ENCODE data around the gene NFATC3. TPM values are rescaled to one million over a fixed set of nuclear protein-coding genes. Genes with fewer than 3 reads are reported as not detected.
A peak's percentile ranks its signal among the peaks of the same experiment; 100 is the strongest.

The NFATC3 gene
- total RNA-seq, 2 donors from 2014 or later = 24.5 to 45.0 TPM

DNA sequence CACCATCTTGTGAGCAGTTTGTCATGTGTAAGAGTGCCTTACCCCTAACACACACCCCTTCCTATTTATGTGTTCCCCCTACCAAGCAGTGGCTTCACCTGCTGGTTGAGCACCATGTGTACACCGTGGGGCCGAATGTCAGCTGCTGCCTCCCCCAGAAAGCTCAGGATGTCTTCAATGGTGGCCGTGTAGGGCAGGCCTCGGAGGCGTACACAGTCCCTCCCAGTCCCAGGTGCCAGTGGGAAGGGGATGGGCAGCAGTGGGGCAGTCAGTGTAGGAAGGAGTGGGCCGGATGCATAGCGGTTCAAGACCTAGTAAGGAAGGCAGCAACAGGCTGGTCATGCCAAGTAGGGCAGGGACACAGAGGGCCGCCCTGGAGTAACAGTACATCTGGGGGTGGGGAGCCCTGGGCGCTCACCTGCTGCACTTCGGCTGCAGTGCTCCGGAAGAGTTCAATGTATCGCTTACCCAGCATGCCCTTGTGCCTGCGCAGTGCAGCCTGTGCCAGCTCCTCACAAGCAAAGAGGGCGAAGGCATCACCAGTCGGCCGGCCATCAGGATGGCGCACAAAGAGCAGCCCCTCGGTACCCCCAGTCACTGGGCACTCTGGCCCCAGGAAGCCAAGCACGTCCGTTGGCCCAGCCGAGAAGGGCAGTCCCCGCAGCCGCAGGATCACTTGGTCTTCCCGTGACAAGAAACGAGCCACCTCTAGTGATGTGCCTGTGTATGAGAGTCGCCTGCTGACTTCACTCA is 146.4 kb downstream of the NFATC3 start:
- DNase-seq (ENCODE audit: low spot score) = no peak
- no peak overlapping the region for H3K4me3 ChIP-seq
- no peaks in the 10 kb centered on the region for H3K27me3 ChIP-seq
- H3K36me3 ChIP-seq = no peaks in the 10 kb centered on the region
- TF ChIP-seq, protein P1, sequence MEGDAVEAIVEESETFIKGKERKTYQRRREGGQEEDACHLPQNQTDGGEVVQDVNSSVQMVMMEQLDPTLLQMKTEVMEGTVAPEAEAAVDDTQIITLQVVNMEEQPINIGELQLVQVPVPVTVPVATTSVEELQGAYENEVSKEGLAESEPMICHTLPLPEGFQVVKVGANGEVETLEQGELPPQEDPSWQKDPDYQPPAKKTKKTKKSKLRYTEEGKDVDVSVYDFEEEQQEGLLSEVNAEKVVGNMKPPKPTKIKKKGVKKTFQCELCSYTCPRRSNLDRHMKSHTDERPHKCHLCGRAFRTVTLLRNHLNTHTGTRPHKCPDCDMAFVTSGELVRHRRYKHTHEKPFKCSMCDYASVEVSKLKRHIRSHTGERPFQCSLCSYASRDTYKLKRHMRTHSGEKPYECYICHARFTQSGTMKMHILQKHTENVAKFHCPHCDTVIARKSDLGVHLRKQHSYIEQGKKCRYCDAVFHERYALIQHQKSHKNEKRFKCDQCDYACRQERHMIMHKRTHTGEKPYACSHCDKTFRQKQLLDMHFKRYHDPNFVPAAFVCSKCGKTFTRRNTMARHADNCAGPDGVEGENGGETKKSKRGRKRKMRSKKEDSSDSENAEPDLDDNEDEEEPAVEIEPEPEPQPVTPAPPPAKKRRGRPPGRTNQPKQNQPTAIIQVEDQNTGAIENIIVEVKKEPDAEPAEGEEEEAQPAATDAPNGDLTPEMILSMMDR (IDR thresholded peaks at IDR 0.05) = no peak
- peaks cover 0 to 48% of the 10 kb centered on the region in 2 donors for H3K4me1 ChIP-seq
- no peak overlapping the region for H3K27ac ChIP-seq
- no peaks in the 10 kb centered on the region for H3K9me3 ChIP-seq

DNA sequence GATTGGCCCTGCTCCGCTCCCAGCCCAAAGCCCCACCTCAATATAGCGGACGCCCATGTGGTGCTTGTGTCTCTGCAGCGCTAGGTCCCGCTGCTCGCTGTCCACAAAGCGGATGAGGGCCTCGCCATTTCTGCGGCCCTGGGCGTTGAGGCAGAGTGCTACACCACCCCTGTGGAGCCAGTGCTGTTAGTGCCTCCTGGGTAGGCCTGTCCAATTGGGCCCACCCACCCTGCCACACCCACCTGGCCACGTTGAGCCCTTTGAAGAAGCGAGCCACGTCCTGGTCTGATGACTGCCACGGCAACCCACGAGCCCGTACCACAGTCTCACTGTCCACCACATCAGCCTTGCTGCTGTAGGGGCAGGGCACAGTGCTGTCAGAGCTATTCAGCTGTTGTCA is 147.2 kb downstream of the NFATC3 start:
- no peaks in the 10 kb centered on the region for H3K27me3 ChIP-seq
- no peak for DNase-seq (ENCODE audit: low spot score)
- H3K27ac ChIP-seq = no peak overlapping the region
- no peaks in the 10 kb centered on the region for H3K9me3 ChIP-seq
- H3K4me1 ChIP-seq = peaks cover 0 to 49% of the 10 kb centered on the region in 2 donors
- H3K4me3 ChIP-seq = no peak overlapping the region
- no peaks in the 10 kb centered on the region for H3K36me3 ChIP-seq
- TF ChIP-seq, protein P1 (IDR thresholded peaks at IDR 0.05) = no peak

DNA sequence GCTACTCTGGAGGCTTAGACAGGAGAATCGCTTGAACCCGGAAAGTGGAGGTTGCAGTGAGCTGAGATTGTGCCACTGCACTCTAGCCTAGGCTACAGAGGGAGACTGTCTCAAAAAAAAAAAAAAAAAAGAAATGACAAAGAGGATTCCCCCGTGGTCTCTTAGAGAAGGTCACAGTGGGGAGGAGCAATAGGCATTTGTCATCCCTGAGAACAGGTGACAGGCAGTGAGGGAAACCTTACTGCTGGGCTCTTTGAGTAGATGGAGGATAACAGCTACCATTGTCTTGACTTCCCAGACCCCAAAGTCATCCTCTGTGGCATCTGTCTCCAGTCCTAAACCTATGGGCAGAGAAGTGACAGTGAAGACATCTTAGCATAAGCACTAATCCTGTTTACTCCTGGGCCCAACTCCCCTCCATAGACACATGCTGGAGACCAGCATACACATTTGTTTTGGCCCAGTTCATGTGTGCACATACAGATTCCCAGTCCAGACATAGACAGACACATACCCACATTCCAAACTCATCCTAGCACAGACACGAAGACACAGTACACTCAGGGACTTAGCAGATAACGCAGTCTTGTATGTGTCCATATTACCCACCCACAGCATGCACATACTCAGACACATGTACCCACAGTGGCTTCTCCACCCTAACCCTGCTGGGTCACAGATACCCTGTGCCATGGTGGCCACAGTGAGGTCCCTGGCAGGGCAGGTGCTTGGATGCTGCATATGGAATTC is 148.1 kb downstream of the NFATC3 start:
- Histone ChIP-seq H3K27me3 (no peaks in the 10 kb centered on the region), H3K4me3 (no peak overlapping the region), H3K4me1 (peaks cover 0 to 45% of the 10 kb centered on the region in 2 donors), H3K36me3 (no peaks in the 10 kb centered on the region), H3K27ac (no peak overlapping the region), H3K9me3 (no peaks in the 10 kb centered on the region)
- DNase-seq (ENCODE audit: low spot score) = no peak
- TF ChIP-seq, protein P1 (IDR thresholded peaks at IDR 0.05) = no peak

DNA sequence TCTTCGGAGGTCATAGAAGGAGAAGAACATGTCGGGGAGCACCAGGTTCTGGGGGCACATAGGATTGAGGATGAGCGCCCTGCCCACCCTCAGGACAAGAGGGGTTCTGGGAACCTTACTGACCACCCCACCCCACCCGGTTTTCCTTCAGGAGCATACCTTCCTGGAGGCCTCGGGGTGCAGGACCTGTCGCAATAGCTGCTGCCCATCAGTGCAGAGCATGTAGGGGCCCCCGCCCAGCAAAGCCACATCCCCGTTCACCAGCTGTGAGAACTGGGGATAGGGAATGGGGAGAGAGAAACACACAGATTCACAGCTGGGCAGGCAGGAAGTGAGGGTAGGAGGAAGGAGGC is 148.6 kb downstream of the NFATC3 start:
- Histone ChIP-seq H3K4me1 (peaks cover 0 to 44% of the 10 kb centered on the region in 2 donors), H3K4me3 (no peak overlapping the region), H3K36me3 (no peaks in the 10 kb centered on the region), H3K27me3 (no peaks in the 10 kb centered on the region), H3K27ac (no peak overlapping the region), H3K9me3 (no peaks in the 10 kb centered on the region)
- TF ChIP-seq, protein P1 (IDR thresholded peaks at IDR 0.05) = no peak
- DNase-seq (ENCODE audit: low spot score) = no peak

DNA sequence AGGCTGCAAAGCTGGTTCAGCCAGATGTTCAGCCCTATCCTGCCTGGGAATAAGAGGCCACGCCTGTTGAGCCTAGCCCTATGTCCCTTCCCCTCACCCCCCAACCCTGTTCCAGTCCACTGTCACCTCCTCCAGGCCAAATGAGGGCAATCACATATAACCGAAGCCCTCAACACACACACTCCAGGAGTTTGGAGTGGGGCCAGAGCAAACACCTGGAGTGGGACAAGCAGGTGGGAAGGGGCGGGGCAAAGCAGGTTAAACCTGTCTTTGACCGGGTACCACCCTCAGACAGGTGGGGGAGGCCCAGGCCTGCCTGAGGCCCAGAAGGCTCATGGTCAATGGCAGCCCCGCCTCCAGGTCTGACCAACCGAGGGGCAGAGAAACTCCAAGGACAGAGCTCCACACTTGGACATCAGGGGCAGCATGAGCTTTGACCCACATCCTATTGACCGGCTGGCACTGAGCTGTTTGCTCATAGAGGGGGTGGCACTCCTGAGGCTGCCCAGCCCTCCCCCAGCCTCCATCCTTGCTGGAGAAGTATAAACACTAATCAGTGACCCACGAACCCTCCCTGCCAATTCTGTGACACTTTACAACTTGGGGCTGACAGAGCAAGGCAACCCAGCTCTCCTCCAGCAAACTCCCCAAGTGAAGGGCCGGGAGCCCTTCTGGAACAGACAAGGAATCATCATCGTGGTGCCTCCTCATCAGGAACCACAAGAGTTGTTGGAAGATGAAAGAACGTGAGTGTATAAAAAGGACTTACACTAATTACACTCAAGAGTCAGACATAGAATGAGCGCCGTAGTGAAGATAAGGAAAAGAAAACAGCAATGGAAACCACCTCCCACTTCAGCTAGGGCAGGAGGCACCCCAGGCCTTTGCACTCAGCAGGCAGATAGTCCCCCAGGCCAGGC is 149.3 kb downstream of the NFATC3 start:
- Histone ChIP-seq H3K4me1 (peaks cover 0 to 39% of the 10 kb centered on the region in 2 donors), H3K27ac (peak overlapping the region in 1 of 2 donors; percentile 35), H3K4me3 (no peak overlapping the region), H3K27me3 (no peaks in the 10 kb centered on the region), H3K36me3 (no peaks in the 10 kb centered on the region), H3K9me3 (no peaks in the 10 kb centered on the region)
- TF ChIP-seq, protein P1 (IDR thresholded peaks at IDR 0.05) = no peak
- no peak for DNase-seq (ENCODE audit: low spot score)
